ENCODE measurements around the gene ASIC4. TPM values are rescaled to one million over a fixed set of nuclear protein-coding genes. Genes with fewer than 3 reads are reported as not detected.
A peak's percentile ranks its signal among the peaks of the same experiment; 100 is the strongest.

The ASIC4 gene
- total and polyA plus RNA-seq, 2 of the 13 experiments (the other 11 are each of a cell fraction or from before 2014, with no cell fraction given), result 0.03 TPM; not detected in 1

- no peak for TF ChIP-seq KLF13 (CRISPR knock-in tag; IDR thresholded peaks at IDR 0.05)
- no peak for TF ChIP-seq ZNF703 (CRISPR knock-in tag; IDR thresholded peaks at IDR 0.05; ENCODE audit: borderline replicate concordance)
- peak; percentile 81 for TF ChIP-seq ZNF687 (CRISPR knock-in tag; IDR thresholded peaks at IDR 0.05)
- 0 out of 2 replicates have a peak, but pooled peaks have one; percentile 17 for TF ChIP-seq SOX5 (CRISPR knock-in tag; IDR thresholded peaks at IDR 0.05; ENCODE audit: borderline replicate concordance)
- TF ChIP-seq CCAR2 (optimal IDR thresholded peaks at IDR 0.05; ENCODE audit: low read depth, low read length), result peak; percentile 90
- no peak; the same call in 1 of the 2 replicates for TF ChIP-seq SP2 (CRISPR knock-in tag; IDR thresholded peaks at IDR 0.05)
- TF ChIP-seq ZNF225 (CRISPR knock-in tag; IDR thresholded peaks at IDR 0.05), result peak; percentile 17; the same call in 1 of the 2 replicates
- TF ChIP-seq ZNF326 (CRISPR knock-in tag; IDR thresholded peaks at IDR 0.05; ENCODE audit: borderline replicate concordance), result no peak
- no peak; the same call in 1 of the 2 replicates for TF ChIP-seq NFRKB (IDR thresholded peaks at IDR 0.05)
- peak; percentile 71; the same call in 1 of the 2 replicates for TF ChIP-seq ZNF484 (CRISPR knock-in tag; IDR thresholded peaks at IDR 0.05; ENCODE audit: borderline replicate concordance, low read depth)
- peak; percentile 97 for TF ChIP-seq PAXIP1 (CRISPR knock-in tag; conservative IDR thresholded peaks at IDR 0.05)
- TF ChIP-seq ZNF446 (CRISPR knock-in tag; IDR thresholded peaks at IDR 0.05), result no peak
- TF ChIP-seq ZNF44 (CRISPR knock-in tag; IDR thresholded peaks at IDR 0.05), result 0 out of 2 replicates have a peak, but pooled peaks have one; percentile 76
- TF ChIP-seq GTF3A (CRISPR knock-in tag; conservative IDR thresholded peaks at IDR 0.05), result no peak
- TF ChIP-seq ERF (CRISPR knock-in tag; IDR thresholded peaks at IDR 0.05), result peak; percentile 66; the same call in 1 of the 2 replicates
- peak; percentile 74 for TF ChIP-seq ATF1 (CRISPR knock-in tag; IDR thresholded peaks at IDR 0.05)
- peak; percentile 96 for TF ChIP-seq ZNF136 (CRISPR knock-in tag; IDR thresholded peaks at IDR 0.05; ENCODE audit: low read depth)
- no peak for TF ChIP-seq HMGA1 (CRISPR knock-in tag; conservative IDR thresholded peaks at IDR 0.05)
- peak; percentile 78; the same call in 1 of the 2 replicates for TF ChIP-seq SSRP1 (CRISPR knock-in tag; IDR thresholded peaks at IDR 0.05)
- TF ChIP-seq, protein P1, sequence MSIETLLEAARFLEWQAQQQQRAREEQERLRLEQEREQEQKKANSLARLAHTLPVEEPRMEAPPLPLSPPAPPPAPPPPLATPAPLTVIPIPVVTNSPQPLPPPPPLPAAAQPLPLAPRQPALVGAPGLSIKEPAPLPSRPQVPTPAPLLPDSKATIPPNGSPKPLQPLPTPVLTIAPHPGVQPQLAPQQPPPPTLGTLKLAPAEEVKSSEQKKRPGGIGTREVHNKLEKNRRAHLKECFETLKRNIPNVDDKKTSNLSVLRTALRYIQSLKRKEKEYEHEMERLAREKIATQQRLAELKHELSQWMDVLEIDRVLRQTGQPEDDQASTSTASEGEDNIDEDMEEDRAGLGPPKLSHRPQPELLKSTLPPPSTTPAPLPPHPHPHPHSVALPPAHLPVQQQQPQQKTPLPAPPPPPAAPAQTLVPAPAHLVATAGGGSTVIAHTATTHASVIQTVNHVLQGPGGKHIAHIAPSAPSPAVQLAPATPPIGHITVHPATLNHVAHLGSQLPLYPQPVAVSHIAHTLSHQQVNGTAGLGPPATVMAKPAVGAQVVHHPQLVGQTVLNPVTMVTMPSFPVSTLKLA (IDR thresholded peaks at IDR 0.05), result 0 out of 2 replicates have a peak, but pooled peaks have one; percentile 38
- TF ChIP-seq CCDC6 (CRISPR knock-in tag; IDR thresholded peaks at IDR 0.05), result peak; percentile 57; the same call in 1 of the 2 replicates
Measured at GRCh38 chr2:219571311-219572236, 57.3 kb downstream of the ASIC4 start, which contains the start of gene OBSL1 (continued).

Measured in HepG2 (cell line).